MCF 10A (cell line): ENCODE results near the gene PLSCR5. TPM values are rescaled to one million over a fixed set of nuclear protein-coding genes. Genes with fewer than 3 reads are reported as not detected.
A peak's percentile ranks its signal among the peaks of the same experiment; 100 is the strongest.

Source experiments
- BruUV-seq: library from RNA; stranded (reverse); fragments of 400-500 nt; replicated peaks from 2 replicates; lab custom pipeline; 2021; lab: Mats Ljungman, UMichigan
- CTCF ChIA-PET: fragments of 300-600 bp; sonication (Branson Sonifier 250); formaldehyde crosslinking; extraction: SDS; loops from one replicate; lab custom pipeline; 2021; ENCODE audit warnings: antibody characterized with exemption, inconsistent platforms; lab: Yijun Ruan, JAX
- POLR2A ChIA-PET: fragments of 300-600, 350-650 bp; sonication (Branson Sonifier 250); formaldehyde crosslinking; extraction: SDS; loops from one replicate; lab custom pipeline; 2020; ENCODE audit warnings: antibody characterized with exemption, inconsistent platforms; lab: Yijun Ruan, JAX
- DNase-seq: peaks from one replicate; pipeline ENCODE4 v3.0.0-alpha.2; 2018; ENCODE audit not compliant: unreplicated experiment
- H3K27ac Mint-ChIP-seq: one replicate; pipeline ENCODE4 v1.8.0; 2022; ENCODE audit warnings: mild to moderate bottlenecking, low read depth, mixed read lengths; ENCODE audit not compliant: unreplicated experiment
- H3K27me3 Mint-ChIP-seq: one replicate; pipeline ENCODE4 v1.8.0; 2022; ENCODE audit warnings: mixed read lengths; ENCODE audit not compliant: insufficient read depth, unreplicated experiment
- H3K36me3 Mint-ChIP-seq: one replicate; pipeline ENCODE4 v1.8.0; 2022; ENCODE audit warnings: mild to moderate bottlenecking, moderate library complexity, mixed read lengths; ENCODE audit not compliant: insufficient read depth, unreplicated experiment
- H3K4me1 Mint-ChIP-seq: one replicate; pipeline ENCODE4 v1.8.0; 2022; ENCODE audit warnings: mixed read lengths; ENCODE audit not compliant: insufficient read depth, unreplicated experiment
- H3K4me3 Mint-ChIP-seq: one replicate; pipeline ENCODE4 v1.8.0; 2022; ENCODE audit warnings: mild to moderate bottlenecking, moderate library complexity, mixed read lengths; ENCODE audit not compliant: unreplicated experiment
- H3K9me3 Mint-ChIP-seq: one replicate; pipeline ENCODE4 v1.8.0; 2022; ENCODE audit warnings: mixed read lengths; ENCODE audit not compliant: unreplicated experiment
- CTCF ChIP-seq: fragments of 200-600 bp; IDR thresholded peaks from one replicate; pipeline ENCODE4 v1.8.0; 2022; ENCODE audit warnings: antibody characterized with exemption, mild to moderate bottlenecking; ENCODE audit not compliant: unreplicated experiment
- intact Hi-C: fragments of 100-400 bp; cut with micrococcal nuclease; formaldehyde crosslinking; loops from 2 replicates; pipeline ENCODE4 v1.14.1; 2022
- total RNA-seq: library from RNA; stranded (reverse); gene quantifications from 2 replicates; pipeline ENCODE4 v1.2.3, GENCODE V29; 2022

The PLSCR5 gene
- total RNA-seq, 1 experiment from 2014 or later: not detected

GRCh38 chr3:146625186-146625775 is 20.1 kb upstream of the PLSCR5 start:
- ChIA-PET CTCF (no interaction called here), POLR2A (no interaction called here)
- TF ChIP-seq CTCF: no peak
- H3K4me1 Mint-ChIP-seq: no peaks in the 10 kb centered on the region
- H3K36me3 Mint-ChIP-seq: no peaks in the 10 kb centered on the region
- no peaks in the 10 kb centered on the region for H3K9me3 Mint-ChIP-seq
- no TSS peak for BruUV-seq
- intact Hi-C loops: no loop called here
- H3K27me3 Mint-ChIP-seq: peaks cover 40% of the 10 kb centered on the region
- DNase-seq: peak; percentile 18
- H3K4me3 Mint-ChIP-seq: peak overlapping the region; percentile 47
- H3K27ac Mint-ChIP-seq: no peak overlapping the region

GRCh38 chr3:146621723-146622122 is 16.6 kb upstream of the PLSCR5 start:
- ChIA-PET CTCF (interaction anchor here (1.2 kb wide), 1 partner anchor 432 kb away, joined by 3 read pairs; no protein-coding TSS in a partner anchor), POLR2A (no interaction called here)
- intact Hi-C loops: no loop called here
- DNase-seq: no peak
- no peak for TF ChIP-seq CTCF
- H3K36me3 Mint-ChIP-seq: no peaks in the 10 kb centered on the region
- H3K27me3 Mint-ChIP-seq: peaks cover 62% of the 10 kb centered on the region
- no TSS peak for BruUV-seq
- no peak overlapping the region for H3K27ac Mint-ChIP-seq
- no peaks in the 10 kb centered on the region for H3K4me1 Mint-ChIP-seq
- H3K9me3 Mint-ChIP-seq: no peaks in the 10 kb centered on the region
- H3K4me3 Mint-ChIP-seq: no peak overlapping the region

GRCh38 chr3:146612015-146612414 is 6.9 kb upstream of the PLSCR5 start:
- ChIA-PET POLR2A (interaction anchor here (0.6 kb wide), 1 partner anchor 21 kb away, joined by 3 read pairs; no protein-coding TSS in a partner anchor), CTCF (interaction anchor here (1.0 to 1.6 kb wide), 3 partner anchors 17 to 423 kb away, joined by 3 to 5 read pairs (median 3); no protein-coding TSS in a partner anchor)
- Mint-ChIP-seq H3K27me3 (peaks cover 15% of the 10 kb centered on the region), H3K36me3 (no peaks in the 10 kb centered on the region), H3K4me1 (no peaks in the 10 kb centered on the region), H3K27ac (no peak overlapping the region), H3K4me3 (no peak overlapping the region), H3K9me3 (no peaks in the 10 kb centered on the region)
- TF ChIP-seq CTCF: no peak
- BruUV-seq: no TSS peak
- intact Hi-C loops: no loop called here
- no peak for DNase-seq

- CTCF ChIA-PET: interaction anchor here (0.6 to 1.0 kb wide), 2 partner anchors 16 to 448 kb away, joined by 3 read pairs; no protein-coding TSS in a partner anchor
- Mint-ChIP-seq H3K4me3 (no peak overlapping the region), H3K9me3 (no peaks in the 10 kb centered on the region), H3K4me1 (no peaks in the 10 kb centered on the region), H3K36me3 (no peaks in the 10 kb centered on the region), H3K27me3 (peaks cover 12% of the 10 kb centered on the region), H3K27ac (no peak overlapping the region)
- no peak for DNase-seq
- TF ChIP-seq CTCF: no peak
- no TSS peak for BruUV-seq
- intact Hi-C loops: no loop called here
- POLR2A ChIA-PET: no interaction called here
Observed at GRCh38 chr3:146611096-146611495, 6.0 kb upstream of the PLSCR5 start.
